ENCODE results near the gene TMEM54.

DNA sequence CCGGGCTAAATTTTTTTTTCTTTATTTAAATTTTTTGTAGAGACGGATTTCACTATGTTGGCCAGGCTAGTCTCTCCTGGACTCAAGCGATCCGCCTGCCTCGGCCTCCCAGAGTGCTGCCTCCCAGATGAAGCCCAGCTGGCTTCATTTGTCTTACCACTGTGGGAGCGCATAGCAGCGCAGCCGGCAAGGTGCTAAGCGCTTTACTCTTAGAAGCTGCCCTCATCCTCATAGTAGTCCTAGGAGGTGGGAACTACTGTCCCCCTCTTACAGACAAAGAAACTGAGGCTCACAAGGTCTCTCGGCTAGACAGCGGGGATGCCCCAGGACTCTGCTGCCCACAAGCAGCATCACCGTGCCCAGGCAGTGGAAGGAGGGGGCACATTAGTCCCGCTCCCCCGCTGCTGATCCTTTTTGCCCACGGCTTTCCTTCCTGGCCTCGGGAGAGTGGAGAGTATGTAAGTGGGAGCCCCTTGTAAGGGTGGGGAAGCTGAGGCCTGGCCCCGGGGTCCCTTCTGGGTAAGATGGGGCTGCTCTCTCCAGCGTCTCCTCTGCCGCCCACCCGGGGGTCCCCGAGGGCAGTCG lies 726 bp downstream of the TMEM54 start:
- TF ChIP-seq POLR2AphosphoS5 (IDR thresholded peaks at IDR 0.05; ENCODE audit: low read depth, low read length): no peak
- TF ChIP-seq, protein P1, sequence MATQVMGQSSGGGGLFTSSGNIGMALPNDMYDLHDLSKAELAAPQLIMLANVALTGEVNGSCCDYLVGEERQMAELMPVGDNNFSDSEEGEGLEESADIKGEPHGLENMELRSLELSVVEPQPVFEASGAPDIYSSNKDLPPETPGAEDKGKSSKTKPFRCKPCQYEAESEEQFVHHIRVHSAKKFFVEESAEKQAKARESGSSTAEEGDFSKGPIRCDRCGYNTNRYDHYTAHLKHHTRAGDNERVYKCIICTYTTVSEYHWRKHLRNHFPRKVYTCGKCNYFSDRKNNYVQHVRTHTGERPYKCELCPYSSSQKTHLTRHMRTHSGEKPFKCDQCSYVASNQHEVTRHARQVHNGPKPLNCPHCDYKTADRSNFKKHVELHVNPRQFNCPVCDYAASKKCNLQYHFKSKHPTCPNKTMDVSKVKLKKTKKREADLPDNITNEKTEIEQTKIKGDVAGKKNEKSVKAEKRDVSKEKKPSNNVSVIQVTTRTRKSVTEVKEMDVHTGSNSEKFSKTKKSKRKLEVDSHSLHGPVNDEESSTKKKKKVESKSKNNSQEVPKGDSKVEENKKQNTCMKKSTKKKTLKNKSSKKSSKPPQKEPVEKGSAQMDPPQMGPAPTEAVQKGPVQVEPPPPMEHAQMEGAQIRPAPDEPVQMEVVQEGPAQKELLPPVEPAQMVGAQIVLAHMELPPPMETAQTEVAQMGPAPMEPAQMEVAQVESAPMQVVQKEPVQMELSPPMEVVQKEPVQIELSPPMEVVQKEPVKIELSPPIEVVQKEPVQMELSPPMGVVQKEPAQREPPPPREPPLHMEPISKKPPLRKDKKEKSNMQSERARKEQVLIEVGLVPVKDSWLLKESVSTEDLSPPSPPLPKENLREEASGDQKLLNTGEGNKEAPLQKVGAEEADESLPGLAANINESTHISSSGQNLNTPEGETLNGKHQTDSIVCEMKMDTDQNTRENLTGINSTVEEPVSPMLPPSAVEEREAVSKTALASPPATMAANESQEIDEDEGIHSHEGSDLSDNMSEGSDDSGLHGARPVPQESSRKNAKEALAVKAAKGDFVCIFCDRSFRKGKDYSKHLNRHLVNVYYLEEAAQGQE (IDR thresholded peaks at IDR 0.05; ENCODE audit: insufficient read depth in 1 of 2, low read depth in 2 of 2, low read length in 1 of 2): no peak

Data from Panc1 (cell line).